Activated CD4-positive, alpha-beta T cell treated with anti-CD3 and anti-CD28 coated beads for 48 hours (primary cell): Measurements from ENCODE around the gene AKT3.

ENCODE experiments used
- DNase-seq: peaks from one replicate; pipeline ENCODE4 v3.0.0-alpha.2; 2020

Gene AKT3

DNA sequence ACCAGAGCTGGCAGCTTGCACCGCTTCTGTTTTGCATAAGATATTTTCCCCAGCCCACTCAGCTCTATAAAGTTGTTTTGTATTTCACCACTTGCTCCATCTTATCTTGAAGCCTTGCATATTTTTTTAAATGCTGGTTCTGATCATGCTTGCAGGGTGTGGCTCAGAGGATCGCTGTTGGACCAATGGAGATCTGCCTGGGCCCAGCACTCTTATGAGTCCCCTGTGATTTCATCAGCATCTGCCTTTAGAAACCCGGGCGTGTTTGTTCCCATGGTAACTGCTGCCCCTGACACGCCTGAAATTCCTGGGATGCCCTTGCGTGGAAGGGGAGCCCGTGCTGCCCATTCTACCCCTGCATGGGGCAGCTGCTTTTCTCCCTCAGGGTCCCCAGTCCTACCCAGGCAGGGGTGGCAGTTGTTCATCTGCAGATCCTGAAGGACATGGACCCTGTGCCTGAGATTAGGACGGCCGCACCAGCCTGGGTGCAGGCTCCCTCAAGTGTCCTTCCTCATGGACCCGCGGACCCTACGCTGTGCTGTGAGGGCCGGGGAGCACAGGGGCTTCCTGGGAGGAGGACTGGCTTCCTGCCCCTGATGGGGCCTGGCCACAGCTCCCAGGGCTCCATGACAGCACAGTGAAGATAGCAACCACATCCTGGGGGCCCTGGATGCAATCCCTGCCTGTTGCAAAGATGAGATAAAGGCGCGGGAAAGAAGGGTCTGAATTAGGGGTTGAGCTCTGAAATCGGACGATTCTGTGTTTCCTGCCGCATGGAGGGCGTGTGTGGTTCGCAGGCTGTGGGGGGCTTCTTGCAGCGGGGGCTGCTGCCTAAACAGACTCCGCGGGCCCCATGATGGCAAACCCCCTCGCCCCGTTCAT, 367.7 kb downstream of the AKT3 start:
- DNase-seq = no peak

DNA sequence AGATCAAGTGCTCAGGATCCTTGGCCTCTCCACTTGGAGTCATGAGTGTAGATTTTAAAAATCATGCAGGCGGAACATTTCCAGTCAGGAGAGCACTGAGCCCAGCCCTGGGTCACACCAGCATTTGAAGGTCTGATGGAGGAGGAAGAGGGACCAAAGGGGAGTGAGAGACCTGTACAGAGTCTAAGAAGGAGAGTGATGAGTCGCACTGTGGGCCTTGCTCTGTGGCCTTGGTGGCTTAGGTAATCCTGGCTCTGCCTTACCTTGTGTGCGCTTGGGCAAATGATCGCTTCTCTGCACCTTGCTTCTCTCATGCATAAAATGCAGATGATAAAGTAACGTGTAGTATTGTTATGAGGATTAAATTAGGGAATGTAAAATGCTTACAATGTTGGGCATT, 368.9 kb downstream of the AKT3 start:
- DNase-seq = no peak

DNA sequence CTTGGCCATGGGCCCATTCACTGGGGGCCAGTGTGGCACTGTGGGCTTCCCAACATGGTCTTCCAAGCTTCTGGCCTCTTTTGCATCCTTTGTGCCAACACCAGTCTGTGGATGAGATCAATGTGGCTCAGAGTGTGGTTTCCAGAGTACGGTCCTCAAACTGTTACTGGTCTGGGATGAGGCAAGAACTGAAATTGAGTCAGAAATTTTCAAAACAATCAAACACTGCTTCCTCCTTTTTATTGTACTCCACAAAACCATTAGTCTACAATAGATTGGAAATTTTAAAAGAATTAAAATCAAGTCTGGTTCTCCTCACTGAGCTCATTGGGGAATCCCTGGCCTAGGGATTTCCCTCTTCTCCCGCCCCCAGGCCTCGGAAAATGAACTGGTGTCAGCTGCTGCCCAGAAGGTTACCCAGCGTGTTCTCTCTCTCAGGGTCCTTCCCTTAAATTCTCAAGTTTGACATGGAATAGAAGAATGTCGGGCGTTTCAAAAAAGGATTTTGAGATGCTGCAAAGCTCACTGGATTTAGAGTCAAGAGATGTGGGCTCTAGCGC, 372.2 kb downstream of the AKT3 start:
- no peak for DNase-seq

DNA sequence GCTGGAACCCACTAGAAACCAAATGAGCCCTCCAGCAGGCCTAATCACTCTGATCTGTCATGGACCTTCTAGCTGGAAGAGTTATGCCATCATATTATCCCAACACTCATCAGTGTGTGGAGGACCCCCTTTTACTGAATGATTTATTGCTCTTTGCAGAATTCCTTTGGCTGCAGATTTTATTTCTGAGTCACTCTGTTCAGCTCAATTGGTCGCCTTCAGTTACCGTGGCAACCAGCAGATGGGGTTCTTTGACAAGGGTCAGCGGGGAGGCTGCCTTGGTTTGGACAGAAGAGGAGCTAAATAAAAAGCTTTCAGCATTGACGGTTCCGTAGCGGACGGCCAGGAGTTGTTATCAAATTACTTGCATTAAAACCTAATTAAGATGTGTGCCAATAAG, 374.1 kb downstream of the AKT3 start:
- no peak for DNase-seq

DNA sequence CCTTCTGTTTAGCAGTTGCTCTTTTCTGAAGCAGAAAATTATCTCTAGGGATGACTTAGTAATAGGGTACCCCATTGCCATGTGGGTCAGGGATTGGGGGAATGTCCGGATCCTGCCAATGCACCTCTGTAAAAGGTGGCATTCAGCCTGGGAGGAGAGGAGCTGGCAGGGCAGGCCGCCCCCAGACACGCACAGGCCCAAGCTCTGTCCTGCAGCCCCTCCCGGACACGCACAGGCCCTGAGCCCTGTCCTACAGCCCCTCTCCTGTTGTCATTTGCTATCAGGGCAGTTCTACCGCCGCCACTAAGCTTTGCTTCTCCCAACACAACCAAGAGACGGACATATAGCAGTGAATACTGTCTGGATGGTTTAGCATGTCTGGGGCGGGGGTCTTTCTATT, 375.1 kb downstream of the AKT3 start:
- no peak for DNase-seq

DNA sequence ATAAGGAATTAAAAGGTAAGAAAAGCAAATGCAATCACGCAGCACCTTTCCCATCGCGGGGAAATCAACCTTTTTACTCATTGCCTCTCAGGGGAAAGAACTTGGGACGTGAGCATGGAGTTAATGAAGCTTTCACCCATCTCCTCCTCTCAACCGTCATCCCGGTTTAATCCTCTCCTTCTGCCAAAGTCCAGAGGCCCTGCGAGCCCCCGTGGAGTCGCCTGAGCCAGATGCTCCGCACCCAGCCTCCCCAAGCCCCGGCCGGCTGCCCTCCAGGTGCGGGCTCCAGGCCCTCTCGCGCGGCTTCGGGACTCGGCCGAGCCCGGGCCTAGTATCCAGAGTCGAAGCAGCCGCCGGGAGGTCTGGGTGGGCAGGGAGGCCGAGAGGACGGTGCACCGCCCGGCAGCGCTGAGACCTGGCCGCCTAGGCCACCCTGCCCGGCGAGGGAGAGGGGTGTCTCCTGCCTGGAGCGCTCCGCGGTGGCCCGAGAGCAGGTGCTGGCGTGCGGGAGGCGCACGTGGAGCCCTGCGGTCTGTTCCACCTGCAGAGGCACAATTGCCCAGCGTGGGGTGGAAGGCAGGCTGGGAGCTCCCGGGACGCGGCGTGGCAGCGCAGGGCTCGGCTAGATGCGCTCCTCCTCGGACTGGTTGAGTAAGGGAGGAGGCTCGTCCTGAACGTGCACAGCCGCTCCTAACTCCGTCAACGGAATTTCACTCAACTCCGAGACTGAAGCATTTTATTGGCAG, 375.7 kb downstream of the AKT3 start:
- no peak for DNase-seq

DNA sequence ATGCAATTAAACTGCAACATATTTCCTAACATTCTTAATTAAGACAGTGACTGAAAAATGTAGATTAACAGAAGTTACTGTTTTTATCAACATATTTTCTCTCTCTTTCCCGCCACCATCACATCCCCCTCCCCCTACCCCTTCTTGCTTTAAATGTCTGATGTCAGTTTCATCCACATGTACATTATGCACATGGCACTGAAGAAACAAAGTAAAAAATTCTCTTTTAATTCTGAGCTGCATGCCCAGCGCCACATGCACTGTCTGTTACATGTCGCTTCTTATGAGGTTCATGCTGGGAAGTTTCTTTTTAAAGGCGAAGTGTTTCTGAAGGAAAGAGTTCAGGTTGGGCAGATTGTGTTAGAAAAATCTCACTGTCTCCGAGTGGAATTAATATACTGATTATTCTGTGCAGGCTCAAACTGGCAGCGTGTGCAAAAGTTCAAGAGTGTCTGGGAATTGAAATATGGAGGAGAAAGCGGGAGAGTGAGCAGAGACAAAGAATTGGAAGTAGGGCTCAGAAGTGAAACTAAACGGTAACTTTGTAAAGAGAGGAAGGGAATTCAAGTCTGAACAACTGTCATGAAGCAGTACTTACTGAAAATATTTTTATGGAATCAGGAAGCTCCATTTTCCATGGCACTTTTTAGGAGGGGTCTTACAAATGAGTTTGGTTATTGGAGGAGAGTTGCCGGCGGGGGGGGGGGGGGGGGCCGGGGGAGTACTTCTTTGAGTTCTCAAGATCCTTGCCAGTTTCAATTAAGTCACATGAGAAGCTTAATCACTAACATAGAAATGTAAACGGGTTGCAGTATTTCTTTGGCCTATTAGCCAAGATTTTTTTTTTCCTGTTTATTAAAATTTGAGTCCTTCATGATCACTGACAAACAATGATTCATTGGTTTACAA, 376.6 kb downstream of the AKT3 start:
- DNase-seq = no peak

DNA sequence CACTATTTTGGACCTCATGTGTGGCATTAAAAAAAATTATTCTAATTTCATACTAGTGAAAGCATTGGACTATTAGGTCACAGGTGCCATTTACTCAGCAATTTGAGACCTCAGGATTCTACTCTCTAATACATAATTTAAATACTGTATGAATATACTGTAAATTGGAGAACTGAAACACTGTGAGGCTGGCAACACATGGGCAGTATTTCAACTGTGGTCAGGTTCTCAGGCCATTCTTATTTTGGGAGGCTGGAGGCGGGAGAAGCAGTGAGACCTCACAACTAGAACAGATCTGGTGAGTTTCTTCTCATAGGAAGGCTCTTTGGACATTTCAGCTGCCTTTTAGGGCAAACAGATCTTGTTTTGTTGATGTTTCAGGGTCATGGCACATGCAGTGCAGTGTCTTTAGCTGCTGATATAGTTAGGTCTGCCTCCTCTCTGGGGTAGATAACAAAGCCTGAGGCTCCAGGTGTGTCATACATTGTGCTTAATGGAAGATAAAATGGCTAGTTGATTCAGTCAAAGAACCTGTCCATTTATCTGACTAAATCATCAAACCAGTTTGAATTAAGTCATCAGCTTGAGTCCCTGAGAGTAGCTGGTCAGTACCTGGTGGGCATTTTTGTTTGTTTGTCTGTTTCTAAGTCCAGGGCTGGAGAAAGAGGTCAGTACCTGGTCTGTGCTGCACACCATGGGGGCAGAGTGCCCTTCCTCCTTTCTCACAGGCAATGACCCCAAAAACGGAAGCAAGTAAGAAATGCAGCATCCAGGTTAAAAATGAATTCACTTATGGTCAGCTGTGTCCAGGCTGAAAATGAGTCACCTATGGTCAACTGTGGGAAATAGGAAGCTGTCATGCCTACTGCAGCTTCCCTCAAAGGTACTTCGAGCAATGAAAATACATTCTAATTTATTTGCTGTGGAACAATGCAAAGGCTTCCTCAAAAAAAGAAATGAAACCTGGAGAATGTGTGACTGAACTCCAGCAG, 378.0 kb downstream of the AKT3 start:
- DNase-seq = no peak

DNA sequence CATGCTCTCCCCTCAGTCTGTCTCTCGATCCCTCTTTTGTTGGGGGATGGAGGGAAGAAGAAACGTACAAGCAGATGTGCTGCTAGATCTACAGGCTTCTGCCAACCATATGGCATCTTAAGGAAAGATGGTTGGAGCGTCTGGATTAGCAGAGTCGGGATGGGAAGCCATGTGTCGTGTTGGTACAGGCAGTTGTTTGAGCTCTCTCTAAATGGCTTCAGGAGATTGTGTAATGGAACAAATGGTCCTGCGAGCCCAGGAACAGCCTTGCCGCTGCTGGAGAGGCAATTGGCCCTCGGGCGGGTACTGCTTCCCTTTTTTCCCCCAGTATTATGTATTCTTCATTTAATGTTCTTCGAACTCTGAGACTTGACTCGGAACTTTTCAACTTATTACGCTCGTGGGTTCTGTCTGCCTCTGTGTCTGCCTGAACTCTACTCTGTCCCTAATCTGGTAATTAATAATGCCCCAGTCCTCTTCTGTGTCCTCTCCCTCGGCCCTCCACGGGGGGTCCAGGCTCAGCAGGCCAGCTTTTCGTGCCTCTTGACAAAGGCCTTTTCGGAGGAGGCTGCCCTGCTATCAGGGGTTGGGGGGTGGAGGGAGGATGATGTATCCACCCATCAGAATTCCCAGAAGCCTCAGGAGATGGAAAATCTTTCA, 378.9 kb downstream of the AKT3 start:
- no peak for DNase-seq

DNA sequence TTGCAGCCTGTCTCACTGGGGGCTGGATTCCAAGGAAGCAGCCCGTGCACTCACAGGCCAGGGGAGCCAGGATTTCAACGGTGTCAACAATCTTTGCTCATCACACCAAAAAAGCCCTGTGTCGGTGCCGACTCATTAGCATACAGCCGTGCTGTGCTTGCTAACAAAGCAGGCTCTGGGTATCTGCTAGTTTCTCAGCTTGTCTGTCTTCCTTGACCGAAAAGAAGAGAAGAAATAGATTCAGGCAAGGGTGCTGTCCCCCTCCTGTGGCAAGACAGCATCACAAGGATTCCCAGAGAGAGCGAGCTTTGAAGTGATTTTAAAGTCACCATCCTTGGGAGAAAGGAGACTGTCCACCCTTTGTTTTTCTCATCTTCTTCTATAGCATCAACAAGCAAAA, 379.5 kb downstream of the AKT3 start:
- DNase-seq = no peak

DNA sequence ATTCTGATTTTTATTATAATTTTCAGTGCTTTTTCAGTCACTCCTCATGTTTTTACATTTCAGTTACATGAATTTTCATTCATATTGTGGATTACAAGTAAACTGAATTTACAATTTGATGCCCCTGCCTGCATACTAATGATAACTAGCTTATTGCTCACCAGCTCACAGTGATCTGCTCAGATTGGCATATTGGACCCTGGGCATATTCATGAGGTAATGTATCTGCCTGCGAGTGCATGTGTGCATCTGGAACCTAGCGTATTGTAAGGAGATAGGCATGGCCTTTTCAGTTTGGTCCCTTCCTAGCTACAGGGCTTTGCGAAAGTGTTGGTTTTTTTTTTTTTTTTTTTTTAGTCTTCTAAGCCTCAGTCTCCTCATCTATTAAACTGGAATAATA, 380.5 kb downstream of the AKT3 start:
- no peak for DNase-seq

DNA sequence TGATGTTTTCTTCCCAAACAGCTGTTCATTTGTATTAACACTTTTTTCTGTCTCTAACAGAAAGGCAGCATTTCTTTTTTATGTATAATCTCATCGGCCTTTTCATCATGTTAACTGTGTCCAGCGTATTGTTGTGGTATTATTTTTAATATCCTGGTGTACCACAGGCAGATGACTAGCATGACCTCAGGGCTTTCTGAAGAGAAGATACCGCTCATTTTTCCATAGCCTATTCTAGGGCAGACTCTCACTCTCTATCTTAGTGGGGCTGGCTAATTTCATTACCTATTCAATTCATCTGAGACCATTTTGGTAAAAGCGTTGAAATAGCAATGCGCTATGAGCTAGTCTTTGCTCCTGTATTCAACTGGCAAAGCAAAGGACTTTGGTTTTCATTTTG, 384.3 kb downstream of the AKT3 start:
- DNase-seq = no peak

DNA sequence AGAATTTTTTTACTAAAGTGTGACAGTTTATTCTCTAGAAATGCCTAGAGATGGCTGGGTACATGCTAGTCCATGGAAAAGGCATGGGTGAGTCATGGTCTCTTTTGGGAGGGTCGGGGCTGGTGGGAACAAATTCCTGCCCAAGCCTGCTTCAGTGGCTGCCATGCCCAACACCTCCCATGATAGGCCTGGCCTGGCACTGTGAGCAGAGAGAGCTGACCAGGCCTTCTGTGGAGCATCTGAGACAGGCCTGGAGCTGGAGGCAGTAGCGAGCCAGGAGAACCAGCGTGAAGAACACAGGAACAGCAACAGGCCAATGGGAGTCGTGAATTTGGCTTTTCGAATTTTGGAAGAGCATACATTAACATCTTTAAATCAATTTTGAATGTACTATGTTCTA, 385.0 kb downstream of the AKT3 start:
- DNase-seq = no peak

DNA sequence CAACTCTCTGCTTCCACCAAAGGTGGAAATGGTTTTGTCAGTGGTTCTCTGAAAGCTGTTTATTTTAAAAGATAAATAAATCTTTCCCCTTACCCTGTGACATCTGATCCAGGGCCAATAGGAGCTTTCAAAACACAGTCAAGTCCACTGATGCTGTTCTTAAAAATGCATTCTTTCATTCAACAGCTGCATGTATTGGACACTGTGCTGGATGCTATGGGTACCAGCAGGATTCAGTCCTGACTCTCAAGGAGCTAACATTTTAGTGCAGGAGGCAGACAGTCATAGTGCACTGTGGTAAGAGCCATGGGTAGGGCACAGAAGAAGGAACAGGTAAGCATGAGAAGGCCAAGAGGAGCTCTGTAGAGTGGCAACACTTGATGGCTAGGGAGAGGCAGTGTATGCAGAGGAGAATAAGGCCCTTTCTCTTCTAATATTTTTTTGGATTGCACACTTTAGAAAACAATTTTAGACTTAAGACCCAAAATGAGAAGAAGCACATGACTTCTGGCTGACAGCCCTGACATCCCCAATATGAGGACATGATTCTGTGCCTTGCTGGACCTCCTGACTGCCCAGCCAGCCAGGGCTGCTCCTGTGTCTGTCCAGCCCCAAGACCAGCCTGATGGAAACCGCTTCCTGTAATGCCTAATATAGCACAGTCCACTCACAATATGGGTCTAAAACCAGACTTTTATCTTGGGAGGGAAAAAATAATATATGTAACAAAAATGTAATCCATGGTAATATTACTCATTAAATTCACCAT, 386.9 kb downstream of the AKT3 start:
- no peak for DNase-seq

DNA sequence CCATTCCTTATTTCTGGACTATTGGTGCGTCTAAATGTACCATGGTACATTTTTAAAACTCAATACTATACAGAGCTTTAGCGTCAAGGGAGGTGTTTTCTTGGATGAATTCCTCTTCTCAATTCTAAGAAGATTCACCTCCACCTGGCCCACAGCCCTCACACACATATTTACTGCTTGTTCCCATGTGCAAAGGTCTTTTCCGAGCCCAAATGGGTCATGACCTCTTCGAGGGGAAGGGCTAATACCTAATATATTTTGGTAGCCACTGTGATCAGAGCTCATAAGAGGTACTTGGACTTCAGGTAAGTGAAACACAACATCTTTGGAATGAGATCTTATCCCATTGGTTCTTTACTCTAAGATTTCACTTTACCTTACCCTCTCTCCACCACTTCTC, 388.3 kb downstream of the AKT3 start:
- DNase-seq = no peak

DNA sequence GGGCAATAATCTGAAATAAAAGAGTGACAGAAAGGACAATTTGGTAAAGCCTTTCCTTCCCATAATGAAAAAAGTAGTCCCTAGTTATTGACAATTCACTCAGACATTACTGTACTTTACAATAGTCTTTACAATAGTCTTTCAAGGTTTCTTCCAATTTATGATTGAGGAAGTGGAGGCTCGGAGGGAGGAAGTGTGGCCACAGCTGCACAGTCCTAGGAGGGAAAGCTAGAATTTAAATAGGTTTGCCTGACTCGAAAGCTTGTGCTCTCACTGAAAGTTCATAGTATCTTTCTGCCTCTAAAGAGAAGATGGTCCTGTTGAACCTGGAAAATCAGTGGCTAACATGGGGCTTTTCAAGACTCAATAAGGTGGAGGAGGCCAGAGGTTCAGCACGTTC, 391.0 kb downstream of the AKT3 start:
- DNase-seq = no peak

DNA sequence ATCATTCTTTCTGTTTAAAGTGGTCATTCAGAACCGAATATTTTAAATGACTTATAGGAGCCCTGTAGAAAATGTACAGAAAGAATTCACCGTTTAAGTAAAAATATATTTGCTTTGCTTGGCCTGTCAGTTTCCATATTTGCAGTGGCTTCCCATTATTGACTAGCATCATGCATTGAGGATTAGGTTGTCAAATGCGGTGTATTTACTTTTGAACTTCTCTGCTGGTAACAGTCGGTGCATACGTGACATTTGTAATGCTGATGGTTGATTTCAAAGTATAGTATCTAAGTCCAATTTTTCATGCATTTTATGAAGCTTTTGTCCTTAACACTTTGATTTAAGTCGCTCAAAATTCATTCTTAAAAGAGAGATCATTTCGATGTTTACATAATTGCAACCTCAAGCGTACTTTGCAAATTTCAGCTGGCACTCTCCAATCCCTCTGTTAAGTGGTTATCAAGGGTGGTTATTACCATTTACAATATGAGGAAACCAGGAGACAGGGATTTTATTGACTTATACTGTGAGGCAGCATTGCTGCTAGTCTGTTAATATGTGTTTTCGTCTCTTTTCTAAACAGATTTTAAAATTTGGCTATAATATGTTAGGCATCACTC, 392.6 kb downstream of the AKT3 start:
- no peak for DNase-seq

DNA sequence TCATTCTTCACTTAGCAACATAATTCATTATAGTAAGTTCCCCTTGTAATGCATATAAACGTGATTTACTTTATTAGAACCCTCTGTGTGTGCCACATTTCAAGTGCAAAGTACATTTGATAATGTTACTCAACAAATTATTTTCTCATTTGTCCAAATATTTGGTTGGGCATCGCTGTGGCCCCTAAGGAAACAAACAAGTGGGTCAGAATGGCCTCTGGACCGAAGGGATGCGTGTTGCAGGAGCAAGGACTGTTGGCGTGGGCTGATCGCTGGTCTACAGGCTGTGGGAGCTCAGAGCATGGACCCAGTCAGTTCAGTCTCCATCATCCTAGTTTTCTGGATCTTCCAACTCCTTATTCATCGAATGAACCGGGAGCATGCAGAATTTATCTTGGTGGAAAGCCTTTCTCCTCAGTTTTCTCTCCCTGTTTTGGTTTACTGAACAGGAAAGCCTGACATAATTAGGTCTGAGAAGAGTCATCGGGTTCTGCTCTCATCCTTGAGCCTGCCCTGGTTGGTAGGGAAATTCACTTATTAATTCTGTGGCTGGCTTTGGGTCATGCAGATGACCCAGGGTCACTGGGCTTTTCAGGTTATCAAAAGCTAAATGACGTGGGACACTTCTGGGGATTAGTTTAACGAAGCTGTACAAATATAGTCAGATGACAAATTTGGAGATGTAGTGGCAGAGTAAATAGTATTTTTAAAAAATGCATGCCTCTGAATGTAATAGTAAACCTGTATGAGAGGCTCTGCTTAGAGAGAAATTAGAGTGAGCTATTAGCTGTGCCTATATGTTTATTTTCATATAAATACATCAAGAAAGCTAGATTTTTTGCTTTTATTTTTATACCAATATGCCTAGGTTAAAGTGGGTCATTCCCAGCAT, 394.0 kb downstream of the AKT3 start:
- DNase-seq = no peak
